Upper lobe of right lung (tissue), 1 donor: ENCODE measurements around the gene SYTL2. TPM values are rescaled to one million over a fixed set of nuclear protein-coding genes. Genes with fewer than 3 reads are reported as not detected.

Source experiments
- ATAC-seq: fragments of 200-7000 bp; cut with Tn5 transposase; one replicate; pipeline ENCODE4 v1.9.1; 2020; ENCODE audit warnings: mild to moderate bottlenecking, moderate library complexity
- DNase-seq: peaks from one replicate; pipeline ENCODE4 v3.0.0-alpha.2; 2020
- H3K27ac ChIP-seq: fragments of 200-600 bp; one replicate; pipeline ENCODE4 v1.8.0; 2022
- H3K27me3 ChIP-seq: fragments of 200-600 bp; one replicate; pipeline ENCODE4 v1.8.0; 2022; ENCODE audit warnings: mild to moderate bottlenecking
- H3K36me3 ChIP-seq: fragments of 200-600 bp; one replicate; pipeline ENCODE4 v1.8.0; 2022
- H3K4me1 ChIP-seq: fragments of 200-600 bp; one replicate; pipeline ENCODE4 v1.8.0; 2022
- H3K4me3 ChIP-seq: fragments of 200-600 bp; one replicate; pipeline ENCODE4 v1.8.0; 2022; ENCODE audit warnings: mild to moderate bottlenecking
- H3K9me3 ChIP-seq: fragments of 200-600 bp; one replicate; pipeline ENCODE4 v1.8.0; 2022
- intact Hi-C: fragments of 100-400 bp; cut with DNase I; formaldehyde crosslinking; loops from one replicate; pipeline ENCODE4 v1.11.0; 2022
- total RNA-seq: library from RNA; stranded (reverse); fragmentation: NEBNext Ultra II Directional; extraction: Animal tissue kit (Norgen Biotek cat#: 25700); gene quantifications from one replicate; pipeline ENCODE4 v1.2.1, GENCODE V29; 2021
- TF ChIP-seq, protein P1 (sequence below): fragments of 200-600 bp; IDR thresholded peaks from one replicate; pipeline ENCODE4 v1.8.0; 2022; ENCODE audit warnings: antibody characterized with exemption
- donor health status: DM: no; HTN: yes; CAD: no; lungs with severe emphysema.

The SYTL2 gene
- total RNA-seq, 1 donor from 2014 or later: 36.5 TPM

DNA sequence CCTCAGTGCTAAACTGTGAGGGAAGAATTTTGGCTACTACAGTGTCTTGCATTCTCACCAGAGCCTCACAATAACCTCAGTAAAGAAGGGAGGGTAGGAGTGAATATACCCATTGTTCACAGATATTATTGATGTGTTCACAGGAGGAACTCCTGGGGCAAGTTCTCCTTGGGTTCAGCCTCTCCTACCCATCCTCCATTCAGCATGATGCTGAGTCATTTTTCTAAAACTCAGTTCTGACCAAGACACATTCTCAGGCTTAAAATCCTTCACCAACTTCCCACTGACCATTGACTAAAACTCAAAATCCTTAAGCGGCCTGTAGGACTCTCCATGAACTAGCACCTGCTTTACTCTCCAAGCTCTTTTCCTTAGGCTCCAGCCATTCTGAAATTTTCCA is 48.7 kb downstream of the SYTL2 start:
- TF ChIP-seq, protein P1, sequence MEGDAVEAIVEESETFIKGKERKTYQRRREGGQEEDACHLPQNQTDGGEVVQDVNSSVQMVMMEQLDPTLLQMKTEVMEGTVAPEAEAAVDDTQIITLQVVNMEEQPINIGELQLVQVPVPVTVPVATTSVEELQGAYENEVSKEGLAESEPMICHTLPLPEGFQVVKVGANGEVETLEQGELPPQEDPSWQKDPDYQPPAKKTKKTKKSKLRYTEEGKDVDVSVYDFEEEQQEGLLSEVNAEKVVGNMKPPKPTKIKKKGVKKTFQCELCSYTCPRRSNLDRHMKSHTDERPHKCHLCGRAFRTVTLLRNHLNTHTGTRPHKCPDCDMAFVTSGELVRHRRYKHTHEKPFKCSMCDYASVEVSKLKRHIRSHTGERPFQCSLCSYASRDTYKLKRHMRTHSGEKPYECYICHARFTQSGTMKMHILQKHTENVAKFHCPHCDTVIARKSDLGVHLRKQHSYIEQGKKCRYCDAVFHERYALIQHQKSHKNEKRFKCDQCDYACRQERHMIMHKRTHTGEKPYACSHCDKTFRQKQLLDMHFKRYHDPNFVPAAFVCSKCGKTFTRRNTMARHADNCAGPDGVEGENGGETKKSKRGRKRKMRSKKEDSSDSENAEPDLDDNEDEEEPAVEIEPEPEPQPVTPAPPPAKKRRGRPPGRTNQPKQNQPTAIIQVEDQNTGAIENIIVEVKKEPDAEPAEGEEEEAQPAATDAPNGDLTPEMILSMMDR: no peak
- Histone ChIP-seq H3K27me3 (no peaks in the 10 kb centered on the region), H3K36me3 (no peaks in the 10 kb centered on the region), H3K27ac (no peak overlapping the region), H3K4me1 (peaks cover 4% of the 10 kb centered on the region), H3K4me3 (no peak overlapping the region), H3K9me3 (no peaks in the 10 kb centered on the region)
- no peak for DNase-seq
- intact Hi-C loops: no loop called here
- no peak for ATAC-seq

DNA sequence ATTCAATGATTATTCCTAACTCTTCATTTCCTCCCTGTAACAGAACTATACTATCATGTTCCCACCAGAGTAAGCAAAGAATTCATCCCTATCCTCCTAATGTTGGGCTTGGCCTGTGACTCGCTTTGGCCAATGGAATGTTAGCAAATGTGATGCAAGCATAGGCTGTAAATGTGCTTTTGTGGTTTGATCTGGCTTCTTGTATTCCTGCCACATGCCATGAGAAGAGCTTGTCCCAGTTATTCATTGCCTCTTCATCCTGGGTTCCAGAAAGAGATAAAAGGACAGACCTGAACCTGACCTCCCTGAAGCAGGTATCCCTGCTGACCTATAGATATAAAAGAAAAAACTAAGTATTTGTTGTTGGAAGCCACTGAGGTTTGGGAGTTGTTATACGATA is 51.0 kb downstream of the SYTL2 start:
- intact Hi-C loops: no loop called here
- Histone ChIP-seq H3K9me3 (no peaks in the 10 kb centered on the region), H3K4me3 (no peak overlapping the region), H3K4me1 (peaks cover 4% of the 10 kb centered on the region), H3K27me3 (no peaks in the 10 kb centered on the region), H3K27ac (no peak overlapping the region), H3K36me3 (no peaks in the 10 kb centered on the region)
- DNase-seq (no peak), ATAC-seq (no peak)
- TF ChIP-seq, protein P1: no peak

DNA sequence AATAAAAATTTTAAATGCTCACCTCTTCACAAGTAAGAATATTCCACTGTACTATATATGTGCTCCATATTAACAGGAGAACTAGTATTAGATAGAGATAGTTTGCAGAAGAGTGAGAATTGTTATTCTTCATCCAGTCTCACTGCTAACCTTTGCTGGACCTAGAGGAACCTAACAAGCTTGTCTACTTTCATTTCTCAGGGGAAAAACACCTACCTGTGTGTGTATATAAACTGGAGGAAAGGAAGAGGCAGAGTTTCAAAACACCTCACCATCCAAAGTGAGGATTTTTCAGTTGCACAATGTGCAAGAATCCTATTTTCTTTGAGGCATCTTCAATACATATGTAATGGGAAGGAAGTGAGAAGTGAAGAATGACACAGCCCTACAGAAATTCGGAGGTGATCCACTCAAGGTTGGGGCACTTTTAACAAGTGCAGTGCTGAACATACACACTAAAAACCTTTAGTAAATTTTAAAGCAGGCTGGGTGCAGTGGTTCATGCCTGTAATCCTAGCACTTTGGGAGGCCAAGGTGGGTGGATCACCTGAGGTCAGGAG is 52.4 kb downstream of the SYTL2 start:
- DNase-seq: no peak
- TF ChIP-seq, protein P1: no peak
- intact Hi-C loops: no loop called here

DNA sequence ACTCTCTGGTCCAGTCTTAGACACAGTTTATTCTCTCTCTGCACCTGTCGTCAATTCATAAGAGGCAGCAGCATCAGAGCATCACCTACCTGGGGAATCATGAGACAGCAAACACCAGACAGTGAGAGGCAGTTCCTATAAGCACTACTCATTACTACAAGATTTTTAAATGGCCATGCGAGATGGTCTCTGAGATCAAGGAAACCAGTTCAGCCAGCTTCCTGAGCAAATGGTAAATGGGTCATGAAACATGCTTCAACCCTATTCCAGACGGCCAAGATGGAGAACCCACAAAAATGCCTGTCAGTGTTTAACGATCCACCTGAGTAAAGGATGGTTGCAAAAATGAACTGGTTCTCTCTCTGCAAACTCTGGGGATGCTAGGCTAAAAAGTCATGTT is 52.9 kb downstream of the SYTL2 start:
- ATAC-seq: no peak

More for the DNA sequence above, 52.4 kb downstream of the SYTL2 start:
- no peaks in the 10 kb centered on the region for H3K9me3 ChIP-seq
- peaks cover 4% of the 10 kb centered on the region for H3K4me1 ChIP-seq
- H3K27ac ChIP-seq: no peak overlapping the region
- H3K36me3 ChIP-seq: no peaks in the 10 kb centered on the region
- no peak overlapping the region for H3K4me3 ChIP-seq
- no peak for ATAC-seq
- H3K27me3 ChIP-seq: no peaks in the 10 kb centered on the region

DNA sequence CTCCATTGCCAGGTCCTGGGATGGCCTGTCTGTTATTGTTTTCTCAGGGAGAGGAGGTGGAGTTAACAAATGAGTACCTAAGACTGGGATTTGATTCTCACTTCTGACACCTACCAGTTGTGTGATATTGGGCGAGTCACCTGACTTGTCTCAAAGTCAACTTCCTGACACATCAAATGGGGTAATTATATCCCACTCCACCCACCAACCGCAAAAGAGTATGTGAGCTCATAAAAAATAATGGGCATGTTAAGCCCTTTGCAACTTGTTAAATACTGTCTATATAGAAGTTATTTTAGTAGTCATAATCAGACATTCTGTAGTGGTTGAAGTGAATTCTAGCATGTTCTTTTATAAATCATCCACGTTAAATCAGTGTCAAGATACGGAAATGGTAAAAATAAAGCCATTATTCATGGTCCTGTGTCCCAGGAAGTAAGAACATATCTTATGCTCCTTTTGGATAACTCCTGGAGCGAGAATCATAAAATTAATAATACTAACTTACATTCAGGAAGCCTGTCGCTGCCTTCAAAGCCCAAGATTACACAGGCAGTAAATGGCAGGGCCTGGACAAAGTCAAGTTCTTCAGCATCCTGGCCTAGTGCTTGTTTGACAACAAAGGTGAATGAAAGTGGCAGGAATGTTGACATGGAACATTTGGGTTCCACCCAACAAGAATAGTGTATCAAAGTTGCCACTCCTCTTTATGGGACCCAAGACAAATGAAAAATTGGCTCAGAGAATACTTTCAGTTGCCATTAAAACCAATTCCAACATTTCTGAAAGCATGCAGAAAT is 54.3 kb downstream of the SYTL2 start:
- H3K27me3 ChIP-seq: no peaks in the 10 kb centered on the region
- TF ChIP-seq, protein P1: no peak
- no peak for DNase-seq
- no peaks in the 10 kb centered on the region for H3K9me3 ChIP-seq
- H3K4me1 ChIP-seq: peaks cover 13% of the 10 kb centered on the region
- intact Hi-C loops: no loop called here
- no peak overlapping the region for H3K4me3 ChIP-seq
- ATAC-seq: no peak
- H3K36me3 ChIP-seq: no peaks in the 10 kb centered on the region
- H3K27ac ChIP-seq: no peak overlapping the region

More for the DNA sequence above, 52.9 kb downstream of the SYTL2 start:
- H3K27me3 ChIP-seq: no peaks in the 10 kb centered on the region
- intact Hi-C loops: no loop called here
- no peak overlapping the region for H3K4me3 ChIP-seq
- TF ChIP-seq, protein P1: no peak
- DNase-seq: no peak
- no peaks in the 10 kb centered on the region for H3K36me3 ChIP-seq
- no peaks in the 10 kb centered on the region for H3K9me3 ChIP-seq
- peaks cover 4% of the 10 kb centered on the region for H3K4me1 ChIP-seq
- no peak overlapping the region for H3K27ac ChIP-seq
